GM21515 (cell line): ENCODE data around the gene TBPL2.
A peak's percentile ranks its signal among the peaks of the same experiment; 100 is the strongest.
"Not testable (repeated sequence)": the region's sequence is repeated elsewhere in the genome, so short reads cannot be mapped to it uniquely, and the experiment has no call there.

Experiments
- ATAC-seq: cut with Tn5 transposase; IDR thresholded peaks from one replicate; pipeline ENCODE4 v1.9.1; 2021; ENCODE audit not compliant: unreplicated experiment

TBPL2 gene

DNA sequence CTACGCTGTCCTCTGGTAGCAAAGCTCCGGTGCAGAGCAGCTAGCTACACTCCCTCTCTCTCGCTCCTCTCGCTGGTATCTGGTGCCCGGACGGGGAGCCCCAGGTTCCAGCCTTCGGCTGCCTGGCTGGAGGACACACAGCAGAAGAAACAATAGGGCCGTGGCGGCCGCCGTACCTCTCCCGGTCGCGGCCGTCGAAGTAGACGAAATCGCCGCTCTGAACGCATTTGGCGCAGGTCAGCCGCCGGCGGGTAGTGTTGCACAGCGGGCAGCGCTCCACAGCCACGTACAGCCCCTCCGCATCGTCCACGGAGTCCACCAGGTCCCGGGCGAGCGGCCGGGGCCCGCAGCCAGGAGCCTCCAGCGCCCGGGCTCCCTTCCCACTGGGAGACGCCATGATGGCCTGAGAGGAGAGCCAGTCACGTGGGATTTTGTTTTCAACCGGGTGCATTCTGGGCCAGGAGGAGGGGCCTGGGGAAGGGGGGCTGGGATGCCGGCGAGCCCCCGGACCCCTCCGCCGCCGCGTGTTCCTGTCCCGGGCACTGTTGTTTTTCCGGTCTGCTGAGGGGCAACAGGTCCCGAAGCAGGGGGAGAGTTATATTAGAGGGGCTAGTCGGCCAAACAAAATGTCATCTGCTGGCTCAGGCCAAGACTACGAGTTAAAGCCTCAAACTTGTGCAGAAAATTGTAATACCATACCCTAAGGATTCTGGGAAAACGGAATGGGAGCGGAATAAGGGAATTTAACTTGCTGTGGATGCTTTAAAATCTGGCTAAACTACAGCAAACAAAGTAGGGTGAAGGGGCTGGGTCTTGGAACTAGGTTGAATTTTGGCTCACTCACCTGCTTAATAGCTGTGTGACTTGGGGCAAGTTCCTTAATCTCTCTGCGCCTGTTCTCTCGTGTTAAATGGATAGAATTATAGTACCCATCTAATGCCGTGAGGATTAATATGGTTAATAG lies 28.7 kb downstream of the TBPL2 start, which contains the start of gene ATG14:
Gene ATG14 (minus strand): TSS at position 405 of the 964 bp plus-strand sequence. CDS start 8 bp downstream, at position 397.
- ATAC-seq: peak; percentile 94

DNA sequence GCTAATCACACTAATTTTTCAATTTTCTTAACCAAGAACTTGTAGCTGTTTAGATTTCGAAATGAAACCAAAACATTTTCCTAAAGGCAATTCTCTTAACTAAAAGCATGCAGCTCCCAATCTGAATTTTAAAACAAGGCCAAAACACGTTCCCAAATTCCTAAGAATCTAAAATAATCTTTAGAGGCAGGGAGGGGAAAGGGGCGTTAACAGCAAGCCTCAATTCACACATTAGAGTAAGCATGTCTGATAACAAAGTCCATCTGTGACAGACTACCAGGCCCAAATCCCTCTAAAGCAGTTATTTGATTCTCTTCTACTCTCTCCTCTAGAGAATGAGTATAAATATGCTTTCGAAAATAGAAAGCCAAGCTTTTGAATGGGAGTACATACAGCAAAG lies 29.5 kb downstream of the TBPL2 start:
- ATAC-seq: no peak

DNA sequence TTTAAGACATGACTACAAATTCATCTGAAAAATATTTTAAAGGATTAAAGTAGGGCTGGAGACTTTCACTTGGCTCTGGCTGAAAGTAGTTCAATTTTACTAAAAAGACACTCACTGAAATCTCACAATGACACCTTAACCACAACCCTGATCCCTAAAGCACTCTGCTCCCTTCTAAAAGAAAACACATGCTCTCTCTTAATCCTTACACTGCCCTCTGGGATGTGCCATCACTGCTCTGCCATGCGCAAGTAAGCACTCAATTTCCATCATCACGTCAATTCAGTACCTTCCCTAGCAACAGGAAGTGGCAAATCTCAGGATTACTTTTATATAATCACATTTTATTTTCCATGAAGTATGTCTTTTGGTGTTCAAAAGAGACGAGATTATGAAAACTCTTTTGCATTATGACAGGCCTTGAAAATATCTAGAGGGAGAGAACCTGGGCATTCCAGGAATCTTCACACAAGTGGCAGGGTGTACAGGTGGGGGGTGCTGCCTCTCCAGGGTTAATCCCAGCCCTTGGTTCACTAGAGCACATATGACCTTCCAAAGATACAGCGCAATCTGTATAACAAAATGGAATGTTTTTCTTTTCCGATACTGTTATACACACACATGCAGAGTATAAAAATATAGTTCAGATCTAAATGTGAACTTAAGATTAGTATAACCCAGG lies 36.1 kb downstream of the TBPL2 start:
- ATAC-seq: no peak

GRCh38 chr14:55401751-55402150 lies 38.7 kb downstream of the TBPL2 start:
- no peak for ATAC-seq

- no peak for ATAC-seq
Measured at GRCh38 chr14:55399852-55400251, 40.6 kb downstream of the TBPL2 start.

- no peak for ATAC-seq
Measured at GRCh38 chr14:55399183-55399582, 41.2 kb downstream of the TBPL2 start.

GRCh38 chr14:55398679-55399078 lies 41.7 kb downstream of the TBPL2 start:
- no peak for ATAC-seq

- no peak for ATAC-seq
Measured at GRCh38 chr14:55389330-55389729, 51.1 kb downstream of the TBPL2 start.

- ATAC-seq: no peak
Measured at GRCh38 chr14:55388160-55388559, 52.3 kb downstream of the TBPL2 start.

DNA sequence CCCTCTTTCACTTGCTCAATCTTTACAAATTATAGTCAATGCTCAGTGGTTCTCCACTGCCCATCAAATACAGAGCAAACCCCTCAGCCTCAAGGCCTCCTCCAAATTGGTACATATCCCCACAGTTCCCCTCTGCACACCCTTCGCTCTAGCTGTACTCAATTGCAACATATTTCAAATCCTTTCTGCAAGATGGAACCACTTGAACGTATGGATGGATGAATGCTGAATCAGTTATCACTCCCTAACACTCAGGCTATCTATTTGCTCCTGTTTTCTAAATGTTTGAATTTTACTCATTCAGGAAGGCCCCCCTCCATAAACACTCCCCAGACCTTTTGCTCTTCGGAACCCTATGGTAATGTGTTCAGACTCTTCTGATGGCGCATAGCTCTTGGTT lies 53.3 kb downstream of the TBPL2 start:
- no peak for ATAC-seq

- no peak for ATAC-seq
Measured at GRCh38 chr14:55386037-55386808, 54.2 kb downstream of the TBPL2 start.

DNA sequence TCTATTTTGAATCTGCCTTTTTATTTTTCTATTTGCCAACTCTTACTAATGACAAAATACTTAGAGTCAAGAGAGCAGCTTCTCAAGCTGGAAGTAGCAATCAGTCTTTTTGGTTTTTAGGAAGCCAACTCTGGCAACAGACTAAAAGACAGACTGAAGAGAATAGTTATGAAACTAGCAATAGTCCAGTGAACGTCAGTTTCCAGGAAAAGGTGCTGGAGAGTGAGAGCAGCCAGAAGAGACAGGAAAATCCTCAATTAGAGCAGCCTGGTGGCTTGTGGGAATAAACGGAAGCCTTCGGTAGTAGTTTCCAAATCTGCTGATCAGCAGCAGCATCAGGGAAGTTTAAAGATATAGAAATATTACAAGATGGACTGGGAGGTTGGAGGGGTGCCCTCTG lies 55.9 kb downstream of the TBPL2 start:
- ATAC-seq: no peak

DNA sequence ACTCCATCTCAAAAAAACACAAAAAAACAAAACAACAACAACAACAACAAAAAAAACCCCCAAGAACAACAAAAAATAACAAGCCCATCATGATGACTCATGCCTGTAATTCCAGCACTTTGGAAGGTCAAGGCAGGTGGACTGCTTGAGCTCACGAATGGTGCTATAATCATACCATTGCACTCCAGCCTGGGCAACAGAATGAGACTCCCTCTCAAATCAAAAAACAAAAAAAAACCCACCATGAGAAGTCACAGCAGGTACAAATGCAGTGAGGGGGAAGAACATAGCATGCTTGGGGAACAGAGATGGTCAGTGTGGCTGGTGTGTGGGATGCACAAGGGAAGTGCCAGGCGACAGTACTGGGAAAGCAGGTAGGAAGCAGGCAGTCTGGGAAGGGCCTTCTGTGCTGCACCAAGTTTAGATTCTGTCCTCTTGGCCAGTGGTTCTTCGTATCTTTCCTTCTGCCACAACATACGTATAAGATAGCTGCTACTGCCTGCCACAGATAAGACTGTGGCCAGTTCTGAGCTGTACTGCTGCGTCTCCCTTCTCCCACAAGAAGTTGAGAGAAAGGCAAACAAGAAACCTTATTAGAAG lies 56.8 kb downstream of the TBPL2 start:
- ATAC-seq: no peak

GRCh38 chr14:55383056-55383466 lies 57.4 kb downstream of the TBPL2 start:
- ATAC-seq: not testable (repeated sequence)

DNA sequence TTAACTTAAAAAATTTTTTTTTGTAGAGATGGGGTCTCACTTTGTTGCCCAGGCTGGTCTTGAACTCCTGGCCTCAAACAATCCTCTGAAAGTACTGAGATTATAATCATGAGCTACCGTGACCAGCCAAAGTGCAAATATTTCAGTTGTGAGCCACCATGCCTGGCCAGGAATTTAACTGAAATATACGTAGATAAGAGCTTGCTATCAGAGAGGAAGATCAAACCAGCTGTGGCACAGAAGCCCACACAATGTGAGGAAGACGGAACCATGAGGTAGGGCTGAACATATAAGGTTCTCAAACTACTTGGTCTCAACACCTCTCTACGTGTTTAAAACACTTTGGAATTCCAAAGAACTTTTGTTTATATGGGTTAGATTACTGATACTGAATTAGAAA lies 57.9 kb downstream of the TBPL2 start:
- ATAC-seq: no peak

GRCh38 chr14:55381561-55381960 lies 58.9 kb downstream of the TBPL2 start:
- no peak for ATAC-seq

DNA sequence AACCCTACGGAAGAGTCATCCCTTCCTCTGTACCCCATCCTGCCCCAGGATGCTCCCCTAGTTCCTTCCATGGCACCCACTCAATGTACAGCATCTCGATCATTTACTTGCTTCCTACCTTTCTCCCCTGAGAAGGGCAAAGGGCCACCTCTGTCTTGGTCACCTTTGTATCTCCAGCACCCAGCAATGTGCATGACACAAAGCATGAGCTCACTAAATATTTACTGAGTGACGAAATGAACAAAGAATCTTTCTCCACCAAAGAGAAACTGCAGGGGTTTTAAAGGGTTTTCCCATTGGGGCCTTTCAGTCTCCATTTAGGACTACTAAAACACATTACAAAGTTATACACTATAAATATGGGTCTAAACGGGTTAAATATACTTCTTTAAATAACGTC lies 59.4 kb downstream of the TBPL2 start:
- ATAC-seq: no peak

- ATAC-seq: no peak
Measured at GRCh38 chr14:55377236-55377635, 63.2 kb downstream of the TBPL2 start.

GRCh38 chr14:55374771-55375170 lies 65.6 kb downstream of the TBPL2 start:
- ATAC-seq: no peak

DNA sequence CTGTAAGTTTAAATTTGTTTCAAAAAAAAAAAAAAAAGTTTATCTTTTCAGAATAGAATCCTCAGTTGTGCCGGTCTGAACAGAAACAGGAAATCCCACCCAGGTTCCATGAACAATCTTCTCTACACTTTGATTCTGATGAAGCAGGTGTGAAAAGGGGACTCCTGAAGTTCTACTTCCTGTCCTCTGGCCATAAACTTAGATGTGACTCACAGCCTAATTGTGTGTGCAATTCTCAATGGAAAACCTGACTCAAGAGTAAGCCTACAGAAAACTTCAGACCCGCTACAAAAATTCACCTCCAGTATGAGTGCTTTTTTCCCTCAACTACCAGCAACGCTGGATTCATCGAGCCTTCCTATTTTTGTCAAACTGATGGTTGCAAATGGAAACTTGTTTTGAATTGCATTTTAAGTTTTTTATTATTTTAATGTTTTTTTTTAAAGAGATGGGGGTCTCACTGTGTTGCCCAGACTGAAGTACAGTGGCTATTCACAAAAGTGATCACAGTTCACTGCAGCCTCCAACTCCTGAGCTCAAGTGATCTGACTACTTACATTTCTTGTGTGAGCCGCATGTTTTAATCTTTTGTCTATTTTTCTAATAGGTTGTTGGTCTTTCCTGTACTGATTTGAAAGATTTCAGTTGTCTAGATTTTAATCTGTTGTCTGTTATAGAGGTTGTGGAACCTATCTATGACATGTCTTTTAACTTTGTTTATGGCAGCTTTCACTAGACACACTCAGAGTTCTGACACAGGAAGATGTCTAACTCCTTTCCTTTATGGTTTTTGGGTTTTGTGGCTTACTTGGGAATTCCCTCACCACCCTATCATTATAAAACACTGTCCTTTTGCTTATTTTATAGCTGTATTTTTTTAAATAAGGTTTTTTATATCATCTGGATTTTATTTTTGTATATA lies 66.4 kb downstream of the TBPL2 start:
- ATAC-seq: no peak
